ENCODE results near the gene ZNF574.

The ZNF574 gene

GRCh38 chr19:42057846-42058245 lies 18.1 kb upstream of the ZNF574 start:
- DNase-seq: no peak

- DNase-seq: no peak
Observed at GRCh38 chr19:42059196-42059595, 16.8 kb upstream of the ZNF574 start.

GRCh38 chr19:42060117-42060516 lies 15.8 kb upstream of the ZNF574 start:
- DNase-seq: no peak

- DNase-seq: no peak
Observed at GRCh38 chr19:42062381-42062780, 13.6 kb upstream of the ZNF574 start.

GRCh38 chr19:42064432-42064831 lies 11.5 kb upstream of the ZNF574 start:
- no peak for DNase-seq

GRCh38 chr19:42065051-42065450 lies 10.9 kb upstream of the ZNF574 start:
- no peak for DNase-seq

- no peak for DNase-seq
Observed at GRCh38 chr19:42065511-42065910, 10.5 kb upstream of the ZNF574 start.

GRCh38 chr19:42066075-42066754 lies 9.8 kb upstream of the ZNF574 start:
- peak in 36 of 56 donors; percentile 9 to 72 (median 25) for DNase-seq

- peak in 4 of 56 donors; percentile 8 to 26 (median 12) for DNase-seq
Observed at GRCh38 chr19:42067315-42067888, 8.6 kb upstream of the ZNF574 start.

- peak in 3 of 56 donors; percentile 7 to 38 (median 8) for DNase-seq
Observed at GRCh38 chr19:42068361-42068755, 7.6 kb upstream of the ZNF574 start.

GRCh38 chr19:42068756-42069571 lies 7.0 kb upstream of the ZNF574 start:
- peak in 1 of 56 donors; percentile 22 for DNase-seq

- DNase-seq: peak in 33 of 56 donors; percentile 6 to 73 (median 31)
Observed at GRCh38 chr19:42069619-42070351, 6.2 kb upstream of the ZNF574 start, which contains the start of gene GRIK5. Gene GRIK5, minus strand, starts transcription at chr19:42070206. Its CDS starts 4,436 bp downstream, at chr19:42065770.

- no peak for DNase-seq
Observed at GRCh38 chr19:42071247-42071646, 4.7 kb upstream of the ZNF574 start.

GRCh38 chr19:42074513-42075363 lies 1.2 kb upstream of the ZNF574 start:
- DNase-seq: peak in 5 of 56 donors; percentile 17 to 34 (median 31)

- peak in 1 of 56 donors; percentile 49 for DNase-seq
Observed at GRCh38 chr19:42075364-42075615, 676 bp upstream of the ZNF574 start.

GRCh38 chr19:42076380-42076944 lies 496 bp downstream of the ZNF574 start:
- DNase-seq: peak in 7 of 56 donors; percentile 19 to 70 (median 50)

- DNase-seq: no peak
Observed at GRCh38 chr19:42078058-42078457, 2.1 kb downstream of the ZNF574 start.

- DNase-seq: no peak
Observed at GRCh38 chr19:42078538-42079275, 2.7 kb downstream of the ZNF574 start.

GRCh38 chr19:42079276-42079669 lies 3.3 kb downstream of the ZNF574 start:
- no peak for DNase-seq
